CD4-positive, alpha-beta T cell treated with Interleukin-4 for 1 hour (primary cell): ENCODE measurements around the gene KLHL22.
A peak's percentile ranks its signal among the peaks of the same experiment; 100 is the strongest.
"Not testable (repeated sequence)": the region's sequence is repeated elsewhere in the genome, so short reads cannot be mapped to it uniquely, and the experiment has no call there.

Experiments used
- DNase-seq, 2 donors: peaks; one replicate each; pipeline ENCODE4 v3.0.0-alpha.2; 2020 to 2022

Gene KLHL22, protein sequence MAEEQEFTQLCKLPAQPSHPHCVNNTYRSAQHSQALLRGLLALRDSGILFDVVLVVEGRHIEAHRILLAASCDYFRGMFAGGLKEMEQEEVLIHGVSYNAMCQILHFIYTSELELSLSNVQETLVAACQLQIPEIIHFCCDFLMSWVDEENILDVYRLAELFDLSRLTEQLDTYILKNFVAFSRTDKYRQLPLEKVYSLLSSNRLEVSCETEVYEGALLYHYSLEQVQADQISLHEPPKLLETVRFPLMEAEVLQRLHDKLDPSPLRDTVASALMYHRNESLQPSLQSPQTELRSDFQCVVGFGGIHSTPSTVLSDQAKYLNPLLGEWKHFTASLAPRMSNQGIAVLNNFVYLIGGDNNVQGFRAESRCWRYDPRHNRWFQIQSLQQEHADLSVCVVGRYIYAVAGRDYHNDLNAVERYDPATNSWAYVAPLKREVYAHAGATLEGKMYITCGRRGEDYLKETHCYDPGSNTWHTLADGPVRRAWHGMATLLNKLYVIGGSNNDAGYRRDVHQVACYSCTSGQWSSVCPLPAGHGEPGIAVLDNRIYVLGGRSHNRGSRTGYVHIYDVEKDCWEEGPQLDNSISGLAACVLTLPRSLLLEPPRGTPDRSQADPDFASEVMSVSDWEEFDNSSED

DNA sequence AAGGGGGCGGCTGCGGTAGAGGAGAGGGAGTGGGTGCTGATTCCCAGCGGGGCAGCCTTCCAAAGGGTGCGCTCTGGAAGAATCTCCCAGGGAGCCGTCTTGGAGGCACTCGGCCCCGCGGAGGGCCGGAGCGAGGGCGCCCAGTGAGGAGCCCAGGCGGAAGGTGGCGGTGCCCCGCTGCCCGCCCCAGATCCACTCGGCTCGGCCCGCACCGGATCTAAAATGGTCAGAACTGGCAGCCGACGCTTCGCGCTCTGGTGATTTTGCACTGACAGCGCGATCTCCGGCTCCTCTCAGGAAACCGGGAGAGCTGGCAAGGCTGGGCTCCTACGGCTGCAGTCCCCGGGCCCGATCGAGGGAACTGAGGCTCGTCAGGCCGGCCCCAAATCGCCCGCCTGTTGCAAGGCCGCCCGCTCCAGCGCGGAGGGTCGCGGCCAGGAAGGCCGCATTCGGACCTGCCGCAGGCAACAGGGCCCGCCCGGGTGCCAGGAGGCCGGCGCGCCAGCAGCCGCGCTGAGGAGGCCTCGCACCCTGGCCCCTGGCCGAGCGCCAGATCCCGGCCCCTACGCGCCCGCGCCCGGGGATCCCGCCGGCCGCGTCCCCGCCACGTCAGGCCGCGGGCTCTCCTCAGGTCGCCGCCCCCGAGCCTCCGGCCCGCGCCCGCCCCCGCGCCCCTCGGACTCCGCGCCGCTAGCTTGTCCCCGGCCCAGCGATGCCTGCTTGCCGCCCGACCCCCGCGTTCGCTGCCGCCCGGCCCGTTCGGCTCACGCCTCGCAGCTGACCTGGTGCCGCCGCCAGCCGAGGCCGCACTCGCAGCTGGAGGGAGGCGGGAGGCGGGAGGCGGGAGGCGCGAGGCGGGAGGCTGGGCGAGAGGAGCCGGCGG is at the start of gene KLHL22:
TSS of gene KLHL22 (minus strand) at position 818 of the 883 bp plus-strand sequence. CDS start 6,584 bp downstream, outside the sequence.
- peak in 1 of 2 donors; percentile 27 for DNase-seq

GRCh38 chr22:20545318-20545634 is 49.7 kb upstream of the KLHL22 start:
- DNase-seq: not testable (repeated sequence)

DNA sequence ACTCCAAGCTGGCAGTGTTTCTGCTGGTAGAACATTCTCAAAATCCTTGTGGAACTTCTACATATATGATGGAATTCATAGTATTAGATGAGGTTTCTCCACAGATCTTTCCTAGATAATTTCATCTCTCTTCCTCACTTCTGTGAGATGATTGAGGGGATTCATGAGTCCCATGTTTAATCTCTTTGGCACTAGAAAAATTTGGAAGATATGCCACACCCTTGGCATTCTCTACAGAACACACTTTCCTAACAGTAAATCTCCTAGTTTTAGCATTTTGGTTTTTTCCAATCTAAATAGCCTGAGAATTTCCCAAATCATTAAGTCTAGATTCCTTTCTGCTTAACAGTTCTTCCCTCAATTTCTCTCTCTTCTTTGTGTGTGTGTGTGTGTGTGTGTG is 47.1 kb upstream of the KLHL22 start:
- DNase-seq: no peak

- no peak for DNase-seq
Measured at GRCh38 chr22:20542055-20542454, 46.5 kb upstream of the KLHL22 start.

DNA sequence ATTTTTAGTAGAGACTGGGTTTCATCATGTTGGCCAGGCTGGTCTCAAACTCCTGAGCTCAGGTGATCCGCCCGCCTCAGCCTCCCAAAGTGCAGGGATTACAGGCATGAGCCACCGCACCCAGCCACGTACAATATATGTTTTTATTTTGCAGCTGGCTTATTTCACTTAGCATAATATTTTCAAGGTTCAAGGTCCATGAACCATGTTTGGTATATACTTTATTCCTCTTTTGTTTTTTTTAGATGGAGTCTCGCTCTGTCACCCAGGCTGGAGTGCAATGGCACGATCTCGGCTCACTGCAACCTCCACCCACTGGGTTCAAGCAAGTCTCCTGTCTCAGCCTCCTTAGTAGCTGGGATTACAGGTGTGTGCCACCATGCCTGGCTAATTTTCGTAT is 43.3 kb upstream of the KLHL22 start:
- DNase-seq: not testable (repeated sequence)

- DNase-seq: no peak
Measured at GRCh38 chr22:20537983-20538382, 42.4 kb upstream of the KLHL22 start.

DNA sequence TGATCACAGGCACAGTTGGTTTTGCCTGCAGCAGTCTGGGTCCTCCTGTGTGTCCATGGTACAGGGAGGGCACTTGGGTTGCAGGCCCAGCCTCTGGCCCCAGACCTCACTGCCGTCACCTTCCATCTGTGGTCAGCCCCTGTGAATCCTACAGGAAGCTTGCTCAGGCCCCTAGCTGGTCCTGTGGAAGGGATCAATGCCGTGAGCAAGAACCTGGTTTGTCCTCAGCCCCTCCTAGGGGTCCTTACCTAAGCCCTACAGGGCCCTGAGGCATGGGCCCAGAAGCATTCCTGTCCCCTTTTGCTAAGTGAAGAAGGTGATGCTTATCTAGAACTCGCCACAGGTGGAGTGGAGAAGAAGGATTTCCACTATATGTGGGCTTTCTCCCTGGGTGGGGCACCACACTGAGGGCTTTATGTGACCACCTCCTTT is 41.7 kb upstream of the KLHL22 start:
- no peak for DNase-seq

- no peak for DNase-seq
Measured at GRCh38 chr22:20536590-20537324, 41.2 kb upstream of the KLHL22 start.

GRCh38 chr22:20533879-20534265 is 38.3 kb upstream of the KLHL22 start:
- DNase-seq: no peak

DNA sequence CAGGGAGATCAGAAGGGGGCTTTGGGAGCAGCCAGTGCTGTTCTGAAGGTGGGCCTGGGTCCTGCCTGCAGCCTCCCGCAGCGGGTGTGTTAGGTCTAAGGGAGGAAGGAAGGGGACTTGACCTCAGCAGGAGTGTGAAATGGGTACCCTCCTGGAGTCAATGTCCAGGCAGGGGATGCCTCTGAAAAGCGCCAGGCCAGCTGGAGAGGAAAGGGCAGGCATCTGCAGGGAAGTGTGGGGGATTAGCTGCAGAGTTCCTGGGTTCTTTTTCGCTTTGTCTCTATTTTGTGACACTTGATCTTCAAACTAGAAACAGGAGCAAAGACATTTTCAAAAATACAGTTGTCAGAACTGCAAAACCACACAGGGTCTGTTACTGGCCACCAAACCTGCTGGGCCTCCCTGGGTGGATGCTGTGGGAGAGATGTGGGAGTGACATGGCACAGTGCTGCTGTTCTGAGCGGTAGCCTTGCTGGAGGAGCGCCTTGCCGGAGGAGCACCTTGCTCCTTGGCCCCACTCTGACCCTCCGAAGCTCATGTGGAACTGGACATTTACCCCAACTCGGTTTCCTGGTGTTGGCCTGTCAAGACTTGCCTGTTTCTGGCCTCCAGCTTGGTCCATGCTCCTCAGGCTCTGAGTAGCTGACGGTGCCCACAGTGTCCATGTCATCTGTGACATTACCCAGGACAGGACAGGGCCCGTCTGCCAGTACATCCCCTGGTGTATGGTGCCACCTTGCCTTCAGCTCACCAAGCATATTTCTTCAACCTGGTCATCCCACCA is 37.7 kb upstream of the KLHL22 start:
- DNase-seq: no peak

DNA sequence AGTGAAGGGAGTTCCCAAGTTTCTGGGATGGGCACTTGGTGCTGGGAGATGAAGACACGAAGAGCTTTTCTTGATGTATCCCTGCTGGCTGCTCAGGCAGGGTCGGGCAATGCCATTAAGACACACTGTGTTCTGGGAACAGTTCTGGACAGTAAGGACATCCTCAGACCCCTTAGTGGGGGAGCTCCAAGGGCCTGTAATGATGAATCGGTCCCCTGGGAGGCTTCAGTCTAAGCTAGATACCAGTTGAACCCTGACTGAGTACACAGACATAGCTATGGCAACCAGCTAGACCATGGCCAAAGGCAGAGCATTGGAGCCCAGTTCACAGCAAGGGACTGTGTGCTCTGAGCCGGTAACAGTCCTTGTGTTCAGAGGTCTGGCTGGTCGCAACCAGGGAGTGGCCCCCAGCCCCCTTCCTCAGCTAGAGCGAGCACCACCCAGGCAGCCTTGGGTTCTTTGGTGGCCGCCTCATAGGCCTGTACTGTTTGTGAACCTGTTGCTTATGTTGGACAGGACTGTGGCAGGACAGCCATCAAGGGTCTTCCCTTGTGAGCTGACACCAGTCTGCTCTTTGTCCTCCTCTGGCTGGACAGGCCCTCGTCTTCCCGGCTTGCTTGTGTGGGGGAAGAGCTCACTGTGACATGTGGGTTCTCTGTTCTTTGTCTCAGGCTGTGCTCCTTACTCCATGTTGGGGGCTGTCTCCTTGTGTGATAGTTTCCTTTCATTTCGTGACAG is 36.8 kb upstream of the KLHL22 start:
- DNase-seq: no peak

DNA sequence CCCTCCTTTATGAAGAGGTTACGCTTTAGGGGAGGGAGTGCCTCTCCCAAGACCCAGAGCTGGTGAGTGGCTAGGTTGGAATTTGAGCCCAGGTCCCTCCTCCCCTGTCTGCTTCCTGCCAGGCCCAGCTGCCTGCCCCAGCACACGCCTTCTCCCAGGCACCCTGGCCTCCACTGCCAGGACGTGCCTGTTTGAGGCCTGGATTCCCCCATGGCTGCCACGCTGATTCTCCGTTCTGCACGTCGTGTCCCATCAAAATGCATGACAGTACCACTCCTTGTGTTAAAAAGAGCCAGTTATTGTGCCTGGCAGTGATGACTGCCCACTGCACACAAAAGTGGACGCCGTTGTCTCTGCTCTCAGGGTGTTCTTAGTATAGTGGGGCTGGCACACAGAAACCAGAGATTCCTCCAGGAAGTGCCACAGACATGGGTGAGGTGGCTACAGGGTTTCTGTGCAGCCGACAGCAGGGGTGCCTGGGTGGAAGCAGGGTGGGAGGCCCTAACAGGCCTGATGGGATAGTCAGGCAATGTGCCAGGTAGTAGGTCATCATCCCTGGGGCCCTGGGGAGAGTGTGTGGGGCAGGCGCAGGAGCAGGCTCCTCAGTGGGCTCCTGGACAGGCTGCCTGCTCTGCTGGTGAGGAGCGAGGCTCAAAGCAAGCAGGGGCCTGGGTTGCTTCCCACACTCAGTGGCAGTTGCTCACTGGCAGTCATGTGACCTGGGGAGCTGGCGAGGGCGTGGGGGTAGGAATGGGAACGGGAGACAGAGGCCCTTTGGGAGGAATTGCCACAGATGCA is 36.0 kb upstream of the KLHL22 start:
- no peak for DNase-seq

GRCh38 chr22:20531154-20531403 is 35.5 kb upstream of the KLHL22 start:
- DNase-seq: no peak

GRCh38 chr22:20530368-20531153 is 35.0 kb upstream of the KLHL22 start:
- no peak for DNase-seq

- no peak for DNase-seq
Measured at GRCh38 chr22:20528405-20528978, 32.9 kb upstream of the KLHL22 start.

DNA sequence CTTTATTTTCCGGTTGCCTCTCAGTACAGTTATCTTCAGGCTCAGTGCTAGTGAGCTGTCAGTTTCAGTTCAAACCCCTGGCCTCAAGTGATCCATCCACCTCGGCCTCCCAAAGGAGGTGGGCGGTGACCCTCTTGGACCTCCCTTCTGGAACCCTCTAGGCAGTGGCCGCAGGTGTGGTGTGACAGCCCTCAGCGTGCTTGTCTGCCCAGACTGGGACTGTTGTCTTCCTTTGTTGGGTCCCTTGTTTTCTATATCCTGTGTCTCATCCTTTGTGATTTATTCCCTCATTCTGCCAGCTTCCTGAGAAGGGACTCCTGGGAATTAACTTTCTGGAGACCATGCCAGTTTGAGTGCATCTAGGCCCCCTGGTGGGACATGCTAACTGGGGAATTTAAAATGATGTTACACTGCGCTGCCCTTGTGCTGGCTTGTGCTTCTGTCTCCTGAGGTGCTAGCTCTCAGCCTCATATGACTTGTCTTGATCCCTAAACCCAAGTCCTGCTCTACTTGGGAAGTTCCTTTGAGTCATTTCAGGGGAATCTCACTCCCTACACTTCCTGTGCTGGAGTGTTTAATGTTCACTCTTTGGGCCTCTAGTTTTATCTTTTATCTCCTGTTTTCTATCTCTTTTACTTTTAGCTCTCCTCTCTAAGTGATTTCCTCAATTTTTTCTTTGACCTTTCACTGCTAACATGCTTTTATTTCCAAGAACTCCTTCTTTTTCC is 31.2 kb upstream of the KLHL22 start:
- DNase-seq: no peak

- DNase-seq: no peak
Measured at GRCh38 chr22:20526305-20526627, 30.7 kb upstream of the KLHL22 start.

DNA sequence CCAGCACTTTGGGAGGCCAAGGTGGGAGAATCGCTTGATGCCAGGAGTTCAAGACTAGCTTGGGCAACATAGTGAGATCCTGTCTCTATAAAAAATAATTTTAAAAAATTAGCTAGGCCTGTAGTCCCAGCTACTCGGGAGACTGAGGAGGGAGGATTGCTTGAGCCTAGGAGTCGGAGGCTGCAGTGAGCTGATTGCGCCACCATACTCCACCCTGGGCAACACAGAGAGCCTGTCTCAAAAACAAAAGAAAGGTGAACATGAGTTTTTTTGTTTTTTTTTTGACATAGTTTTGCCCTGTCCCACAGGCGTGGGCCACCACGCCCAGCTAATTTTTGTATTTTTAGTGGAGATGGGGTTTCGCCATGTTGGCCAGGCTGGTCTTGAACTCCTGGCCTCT is 29.5 kb upstream of the KLHL22 start:
- DNase-seq: no peak

GRCh38 chr22:20524004-20524481 is 28.4 kb upstream of the KLHL22 start:
- DNase-seq: peak in 1 of 2 donors; percentile 42
